ENCODE results near the gene NCBP2.

The NCBP2 gene

DNA sequence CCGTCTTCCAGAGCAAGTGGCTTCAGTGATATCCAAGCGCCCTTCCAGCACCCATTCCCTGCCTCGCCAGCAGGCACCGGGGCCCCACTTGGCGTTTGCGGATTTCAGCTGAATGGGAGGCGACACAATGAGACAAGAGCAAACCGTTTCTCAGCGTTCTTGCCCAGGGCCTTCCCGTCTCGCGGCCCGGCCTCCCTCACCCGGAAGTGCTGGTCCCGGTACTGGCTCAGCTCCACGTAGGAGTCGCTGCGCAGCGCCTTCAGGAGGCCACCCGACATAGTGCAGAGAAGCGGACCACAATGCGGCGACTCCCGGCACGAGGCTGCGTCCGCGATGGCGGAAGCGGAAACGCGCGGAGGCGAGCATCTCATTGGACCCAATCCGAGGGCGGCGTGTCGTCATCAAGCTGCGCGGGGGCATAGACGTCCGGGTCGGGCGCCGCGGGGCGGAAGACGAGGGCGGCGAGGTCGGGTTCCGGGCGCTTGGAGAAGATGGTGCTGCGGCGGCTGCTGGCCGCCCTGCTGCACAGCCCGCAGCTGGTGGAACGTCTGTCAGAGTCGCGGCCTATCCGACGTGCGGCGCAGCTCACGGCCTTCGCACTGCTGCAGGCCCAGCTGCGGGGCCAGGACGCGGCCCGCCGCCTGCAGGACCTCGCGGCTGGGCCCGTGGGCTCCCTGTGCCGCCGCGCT, at the start of gene NCBP2:
TSS of gene NCBP2 (minus strand) at position 303 of the 689 bp plus-strand sequence. CDS start at position 278, 25 bp downstream.
- peak; percentile 90 for DNase-seq

DNA sequence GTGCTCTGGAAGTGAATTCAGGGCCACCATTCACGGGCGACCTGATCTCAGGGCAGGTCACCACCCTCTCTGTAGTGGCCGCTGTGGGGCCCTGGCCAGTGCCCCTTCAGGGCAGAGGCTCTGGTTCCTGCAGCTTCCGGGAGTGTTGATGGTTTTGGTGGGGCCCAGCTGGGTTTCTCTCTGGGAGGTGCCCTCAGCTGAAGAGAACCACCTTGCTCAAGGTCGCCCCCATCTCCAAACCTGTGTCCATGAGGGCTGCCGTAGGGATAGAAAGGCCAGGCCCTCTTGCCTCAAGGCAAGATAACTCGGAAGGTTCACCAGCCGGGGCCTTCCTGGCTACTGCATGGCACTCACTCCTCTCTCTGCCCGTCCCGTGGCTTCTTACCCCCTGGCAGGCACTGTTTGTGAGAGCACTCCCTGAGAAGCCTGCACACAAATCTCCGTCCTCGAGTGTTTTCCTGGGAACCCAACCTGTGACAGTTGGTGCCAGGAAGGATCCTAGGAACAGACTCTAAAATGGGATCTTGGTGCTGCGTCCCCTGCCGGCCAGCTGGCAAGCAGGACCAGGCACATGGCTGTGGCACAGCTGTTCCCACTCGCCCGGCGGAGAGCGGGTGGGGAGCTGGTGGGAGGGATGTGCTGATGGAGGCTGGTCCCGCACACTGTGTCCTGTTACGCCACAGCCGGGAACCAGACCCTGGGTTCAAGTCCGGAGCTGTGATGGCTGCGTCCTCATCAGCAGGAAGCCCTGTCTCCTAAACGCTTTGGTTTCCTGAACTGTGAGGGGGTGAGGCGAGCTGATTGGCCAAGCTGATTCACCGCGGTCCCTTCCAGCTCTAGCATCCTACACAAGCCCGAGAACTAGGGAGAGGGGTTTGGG, 49.5 kb upstream of the NCBP2 start:
- no peak for DNase-seq

DNA sequence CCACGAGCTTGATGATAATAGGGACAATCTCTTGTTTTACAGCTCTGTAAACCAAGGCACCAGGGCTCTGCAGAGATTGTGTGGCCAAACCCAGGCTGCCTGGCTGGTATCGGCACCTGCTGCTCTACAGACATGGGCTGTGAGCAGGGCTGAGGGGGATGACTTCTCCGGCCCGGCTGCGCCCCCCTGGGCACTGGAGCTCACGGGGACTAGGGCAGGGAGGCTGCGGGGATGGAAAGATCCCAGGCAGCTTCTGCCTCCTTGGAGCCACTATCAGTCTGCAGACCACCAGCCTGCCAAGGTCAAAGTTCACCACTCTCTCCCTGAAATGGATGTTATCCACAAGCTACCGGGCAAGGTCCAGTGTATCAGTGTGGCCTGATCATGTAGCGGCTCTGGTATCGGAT, 48.3 kb upstream of the NCBP2 start:
- no peak for DNase-seq

DNA sequence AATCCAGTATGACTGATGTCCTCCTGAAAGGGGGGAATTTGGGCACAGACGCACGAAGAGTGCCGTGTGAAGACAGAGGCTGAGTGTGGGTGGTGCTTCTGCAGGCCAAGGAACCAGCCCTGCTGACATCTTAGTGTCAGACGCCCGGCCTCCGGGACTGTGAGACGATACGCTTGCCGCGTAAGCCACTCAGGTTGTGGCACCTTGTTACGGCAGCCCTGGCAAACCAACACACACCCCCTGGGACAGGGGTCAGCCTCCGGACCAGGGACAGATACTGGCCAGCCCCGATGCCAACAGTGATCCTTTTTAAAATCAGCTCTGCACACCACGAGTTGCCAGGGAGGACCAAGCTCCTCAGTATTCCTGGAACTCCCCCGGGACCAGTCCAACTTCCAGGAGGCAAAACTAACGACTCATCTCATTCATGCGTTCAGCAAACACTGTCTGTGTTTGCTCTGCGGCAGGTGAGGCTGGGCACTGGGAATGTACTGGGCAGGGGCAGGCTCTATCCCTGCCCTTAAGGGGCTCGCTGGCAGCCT, 47.5 kb upstream of the NCBP2 start:
- DNase-seq, result peak; percentile 96

DNA sequence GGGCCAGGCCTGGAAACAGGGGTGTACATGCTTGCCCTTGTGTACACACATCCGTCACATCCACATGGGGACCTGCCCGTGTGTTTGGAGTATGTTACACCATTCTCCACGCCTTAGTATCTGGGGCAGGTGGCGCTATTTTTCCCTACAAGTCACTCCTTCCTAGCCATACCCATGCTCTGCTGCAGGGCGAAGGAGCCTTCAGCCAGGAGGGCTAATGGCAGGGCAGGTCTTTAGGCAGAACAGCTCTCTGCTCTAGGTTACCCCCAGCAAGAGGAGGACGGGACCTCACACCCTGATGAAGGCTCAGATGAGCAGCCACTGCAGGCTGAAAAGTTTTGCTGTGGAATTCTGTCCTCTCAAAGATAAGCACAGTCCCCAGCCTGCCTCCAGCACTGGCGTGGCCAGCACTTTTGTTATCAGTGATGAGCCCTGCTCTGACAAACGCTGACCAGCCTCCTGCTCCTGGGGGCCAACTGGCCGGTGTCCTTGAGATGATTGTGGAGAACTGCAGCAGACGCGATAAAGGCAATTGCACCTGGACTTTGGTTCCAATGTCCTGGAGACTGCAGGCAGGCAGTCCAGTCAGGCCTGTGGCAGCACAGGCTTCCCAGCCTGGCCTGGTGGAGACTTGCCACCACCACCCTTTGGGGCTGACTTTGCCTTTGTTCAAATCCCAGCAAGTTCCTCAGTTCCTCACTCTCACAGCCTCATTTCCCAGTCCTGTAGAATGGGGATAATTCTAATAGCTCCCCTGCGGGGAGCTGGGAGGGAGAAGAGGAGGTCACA, 46.1 kb upstream of the NCBP2 start:
- DNase-seq, result peak; percentile 72

DNA sequence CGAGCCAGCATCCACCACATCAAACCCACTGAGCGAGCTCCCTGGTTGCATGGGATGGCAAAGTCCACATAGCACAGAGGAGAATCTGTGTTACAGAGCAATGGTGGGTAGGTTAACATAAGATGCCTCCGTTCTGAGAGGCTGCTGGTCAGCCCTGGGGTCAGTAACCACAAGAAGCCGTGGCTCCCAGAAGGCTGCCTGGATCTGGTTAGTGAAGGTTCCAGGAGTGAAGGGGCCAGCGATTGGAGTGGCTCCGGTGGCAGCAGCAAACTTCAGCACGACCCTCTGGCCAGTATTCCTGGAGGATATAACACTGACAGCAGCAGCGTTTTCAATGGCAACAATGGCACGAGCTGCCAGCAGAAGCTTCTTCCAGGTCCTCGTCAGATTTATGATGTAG, 44.7 kb upstream of the NCBP2 start:
- DNase-seq, result no peak

DNA sequence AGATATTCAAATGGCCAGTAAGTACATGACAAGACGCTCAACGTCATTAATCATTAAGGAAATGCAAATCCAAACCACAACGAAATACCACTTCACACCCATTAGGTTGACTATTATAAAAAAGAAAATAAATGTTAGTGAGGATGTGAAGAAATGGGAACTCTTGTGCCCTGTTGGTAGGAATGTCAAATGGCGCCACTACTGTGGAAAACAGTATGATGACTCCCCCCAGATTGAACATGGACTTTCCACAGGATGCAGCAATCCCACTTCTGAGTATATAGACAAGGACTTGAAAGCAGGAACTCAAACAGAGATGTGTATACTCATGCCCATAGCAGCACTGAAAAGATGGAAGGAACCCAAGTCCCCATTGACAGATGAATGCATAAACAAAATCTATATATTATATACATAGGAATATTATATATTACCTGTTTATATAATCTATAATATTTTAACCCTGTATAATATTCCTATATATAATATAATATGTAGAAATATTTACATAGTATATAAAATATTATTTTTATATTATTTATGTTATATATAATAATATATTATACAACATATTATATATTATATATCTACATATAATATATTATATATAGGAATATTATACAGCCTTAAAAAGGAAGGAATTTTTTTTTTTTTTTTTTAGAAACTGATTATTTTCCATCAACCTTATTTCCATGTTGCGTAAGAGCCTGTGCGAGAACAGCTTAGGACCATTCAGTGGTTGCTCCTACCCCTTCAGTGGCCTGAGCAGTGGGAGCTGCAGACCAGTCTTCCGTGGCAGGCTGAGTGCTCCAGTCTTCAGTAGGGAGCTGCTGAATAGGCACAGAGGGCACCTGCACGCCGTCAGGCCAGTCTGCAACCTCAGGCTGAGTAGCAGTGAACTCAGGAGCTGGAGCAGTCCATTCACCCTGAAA, 43.9 kb upstream of the NCBP2 start:
- DNase-seq, result no peak

DNA sequence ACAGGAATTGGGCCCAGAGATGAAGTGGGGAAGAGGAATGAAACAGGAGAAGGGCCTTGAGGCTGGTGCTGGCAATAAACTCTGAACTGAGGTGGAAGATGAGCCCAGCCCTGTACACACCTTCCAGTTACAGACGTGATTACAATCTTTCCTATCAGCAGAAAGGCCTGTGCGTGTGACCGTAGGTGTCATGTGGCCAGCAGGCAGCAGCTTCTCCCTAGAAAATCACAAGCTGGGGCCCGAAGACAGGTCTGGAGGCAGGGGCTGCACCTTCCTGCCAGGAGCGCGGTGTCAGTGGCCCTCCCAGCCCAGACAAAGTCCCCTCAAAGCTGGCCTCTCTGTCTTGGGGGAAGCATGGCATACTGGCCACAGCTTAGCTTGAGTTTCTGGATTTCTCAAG, 43.0 kb upstream of the NCBP2 start:
- no peak for DNase-seq

DNA sequence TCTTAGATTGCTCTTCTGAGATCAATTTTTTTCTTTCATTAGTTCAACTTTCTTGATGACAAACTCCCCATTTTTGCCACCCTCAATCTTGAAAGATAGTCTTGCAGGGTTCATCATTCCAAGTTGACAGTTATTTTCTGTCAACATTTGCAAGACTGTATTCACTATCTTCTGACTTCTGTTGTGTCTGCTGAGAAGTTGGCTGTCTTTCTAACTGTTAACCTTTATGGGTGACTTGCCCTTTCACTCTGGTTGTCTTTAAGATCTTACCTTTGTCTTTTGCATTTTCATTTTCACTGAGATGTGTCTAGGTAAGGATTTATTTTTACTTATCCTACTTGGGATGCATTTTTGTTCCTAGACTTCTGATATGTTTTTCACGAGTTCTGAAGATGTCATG, 40.9 kb upstream of the NCBP2 start:
- no peak for DNase-seq

DNA sequence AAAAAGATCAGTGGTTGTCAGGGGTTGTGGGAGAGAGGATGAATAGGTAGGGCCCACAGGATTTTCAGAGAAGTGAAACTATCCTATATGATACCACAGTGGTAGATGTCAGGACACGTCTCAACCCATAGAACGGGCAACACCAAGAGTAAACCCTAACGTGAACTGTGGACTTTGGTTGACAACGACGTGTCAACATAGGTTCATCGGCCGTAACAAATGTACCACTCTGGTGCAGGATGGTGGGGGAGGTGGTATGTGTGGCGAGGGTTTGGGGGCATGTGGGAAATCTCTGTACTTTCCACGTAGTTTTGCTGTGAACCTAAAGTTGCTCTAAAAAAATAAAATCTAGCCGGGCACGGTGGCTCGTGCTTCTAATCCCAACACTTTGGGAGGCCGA, 39.3 kb upstream of the NCBP2 start:
- DNase-seq, result no peak

DNA sequence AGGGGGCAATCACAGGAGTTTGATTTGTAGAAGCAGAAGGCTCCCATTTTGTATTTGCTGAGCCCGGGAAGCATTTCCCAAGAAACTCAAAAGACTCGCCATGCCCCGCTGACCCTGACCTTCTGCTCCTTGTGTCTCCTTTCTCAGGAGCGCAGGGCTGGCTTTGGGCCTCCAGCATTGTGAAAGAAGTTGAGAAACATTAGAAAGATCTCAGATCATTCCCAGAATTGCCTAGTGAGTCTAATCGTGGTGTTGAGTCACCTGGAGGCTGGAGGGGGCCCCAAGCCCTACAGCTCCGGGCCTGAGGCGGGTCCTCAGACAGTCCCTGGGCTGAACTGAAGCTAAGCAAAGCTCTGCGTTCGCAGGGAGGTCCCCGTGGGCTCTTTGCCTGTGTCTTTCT, 37.2 kb upstream of the NCBP2 start:
- DNase-seq, result no peak

DNA sequence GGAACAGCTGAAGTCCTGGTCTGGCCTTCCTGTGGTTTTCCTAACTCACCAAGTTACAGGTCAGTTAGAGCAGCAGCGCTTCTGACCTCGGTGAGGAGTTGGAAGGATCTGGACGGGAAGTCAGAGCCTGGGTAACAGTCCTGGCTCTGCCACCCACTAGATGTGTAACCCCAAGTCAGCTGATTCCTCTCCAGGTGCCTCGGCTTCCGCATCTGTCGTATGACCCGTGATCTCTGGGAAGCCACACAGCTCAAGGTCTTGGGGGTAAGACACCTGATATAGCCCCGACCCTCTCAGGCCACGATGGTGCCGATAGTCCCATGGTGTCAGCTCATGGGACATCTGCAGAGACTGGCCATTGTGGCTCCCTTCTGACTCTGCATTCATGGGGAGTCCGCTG, 34.6 kb upstream of the NCBP2 start:
- no peak for DNase-seq

DNA sequence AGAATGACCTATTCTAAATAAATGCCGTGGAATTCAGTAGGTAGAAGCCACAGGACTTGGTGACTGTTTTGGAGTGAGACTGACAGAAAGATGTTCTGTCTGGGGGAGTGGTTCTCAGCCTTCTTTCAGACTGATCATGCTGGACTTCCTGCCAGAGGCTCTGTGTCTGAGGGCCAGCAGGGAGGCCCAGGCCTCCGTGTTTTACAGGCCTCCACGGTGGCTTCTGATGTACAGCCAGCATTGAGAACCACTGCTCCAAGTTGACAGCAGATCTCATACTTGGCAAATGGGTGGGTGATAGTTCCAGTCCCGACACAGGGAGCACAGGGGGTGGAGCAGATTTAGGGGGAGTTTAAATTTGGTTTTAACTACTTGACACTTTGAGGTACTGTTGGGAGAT, 33.0 kb upstream of the NCBP2 start:
- no peak for DNase-seq

DNA sequence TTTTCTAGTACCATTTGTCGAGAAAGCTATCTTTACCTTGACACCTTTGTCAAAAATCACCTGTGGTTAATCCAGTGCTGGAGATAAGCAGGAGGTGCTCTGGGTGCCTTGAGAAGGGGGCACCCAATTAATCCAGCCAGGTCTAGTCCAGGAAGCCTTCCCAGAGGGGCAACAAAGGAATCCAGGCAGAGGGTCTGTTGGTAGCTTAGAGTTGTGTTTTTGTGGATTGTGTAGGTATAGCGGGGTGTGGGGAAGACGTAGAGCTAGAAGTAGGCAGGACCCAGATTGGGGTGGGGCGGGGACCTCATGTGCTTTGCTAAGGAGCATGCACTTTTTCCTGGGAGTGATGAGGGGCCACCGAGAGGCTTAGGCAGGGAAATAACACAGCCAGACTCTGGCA, 32.3 kb upstream of the NCBP2 start:
- no peak for DNase-seq

DNA sequence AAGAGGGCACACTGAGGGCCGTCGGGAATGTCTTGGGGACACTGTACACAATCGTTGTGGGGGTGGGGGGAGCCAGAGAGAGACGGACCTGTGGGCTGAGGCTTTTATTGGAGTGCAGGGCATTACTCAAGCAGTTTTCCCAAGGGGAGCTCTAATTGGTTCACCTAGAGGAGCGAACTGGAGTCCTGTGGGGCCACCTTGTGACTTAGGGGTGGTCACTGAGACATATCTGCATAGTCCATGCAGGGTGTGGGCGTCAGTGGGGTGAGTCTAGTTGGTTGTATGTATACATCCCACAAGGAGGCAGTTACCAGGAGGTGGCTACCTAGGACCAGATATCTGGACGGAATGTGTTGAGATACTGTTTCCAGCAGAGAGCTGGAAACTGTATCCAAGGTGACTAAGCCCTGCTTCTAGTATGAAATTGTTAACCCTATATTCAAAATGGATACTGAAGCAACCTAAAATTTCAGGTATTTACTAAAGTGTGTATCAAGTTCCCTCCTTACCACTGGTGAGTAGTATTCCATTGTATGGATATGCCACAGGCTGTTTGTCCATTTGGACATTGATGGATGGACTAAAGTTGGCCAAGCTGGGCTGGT, 28.9 kb upstream of the NCBP2 start:
- no peak for DNase-seq

DNA sequence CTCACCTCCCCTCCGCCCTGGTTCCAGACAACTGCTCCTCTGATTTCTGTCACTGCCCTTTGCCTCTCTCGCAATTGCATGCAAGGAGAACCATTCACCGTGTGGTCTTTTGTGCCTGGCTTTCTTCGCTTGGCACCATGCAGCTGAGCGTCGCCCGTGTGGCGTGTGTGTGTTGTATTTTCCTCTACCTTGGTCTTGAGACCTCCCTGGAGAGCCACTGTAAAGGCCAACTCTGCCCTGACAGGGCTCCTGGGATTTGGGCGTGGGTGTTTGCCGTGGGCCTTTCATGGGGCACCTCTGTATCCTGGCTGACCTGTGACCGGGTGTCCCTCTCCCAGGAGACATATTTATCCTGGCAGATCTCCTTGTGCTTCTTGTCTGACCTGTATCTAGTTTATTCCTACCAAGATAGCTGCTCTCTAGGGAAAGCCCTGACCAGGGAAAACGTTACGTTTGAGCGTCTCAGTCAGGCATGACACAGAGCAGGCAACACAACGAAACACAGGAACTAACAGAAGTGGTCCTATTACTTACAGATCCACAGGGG, 28.3 kb upstream of the NCBP2 start:
- DNase-seq, result no peak

DNA sequence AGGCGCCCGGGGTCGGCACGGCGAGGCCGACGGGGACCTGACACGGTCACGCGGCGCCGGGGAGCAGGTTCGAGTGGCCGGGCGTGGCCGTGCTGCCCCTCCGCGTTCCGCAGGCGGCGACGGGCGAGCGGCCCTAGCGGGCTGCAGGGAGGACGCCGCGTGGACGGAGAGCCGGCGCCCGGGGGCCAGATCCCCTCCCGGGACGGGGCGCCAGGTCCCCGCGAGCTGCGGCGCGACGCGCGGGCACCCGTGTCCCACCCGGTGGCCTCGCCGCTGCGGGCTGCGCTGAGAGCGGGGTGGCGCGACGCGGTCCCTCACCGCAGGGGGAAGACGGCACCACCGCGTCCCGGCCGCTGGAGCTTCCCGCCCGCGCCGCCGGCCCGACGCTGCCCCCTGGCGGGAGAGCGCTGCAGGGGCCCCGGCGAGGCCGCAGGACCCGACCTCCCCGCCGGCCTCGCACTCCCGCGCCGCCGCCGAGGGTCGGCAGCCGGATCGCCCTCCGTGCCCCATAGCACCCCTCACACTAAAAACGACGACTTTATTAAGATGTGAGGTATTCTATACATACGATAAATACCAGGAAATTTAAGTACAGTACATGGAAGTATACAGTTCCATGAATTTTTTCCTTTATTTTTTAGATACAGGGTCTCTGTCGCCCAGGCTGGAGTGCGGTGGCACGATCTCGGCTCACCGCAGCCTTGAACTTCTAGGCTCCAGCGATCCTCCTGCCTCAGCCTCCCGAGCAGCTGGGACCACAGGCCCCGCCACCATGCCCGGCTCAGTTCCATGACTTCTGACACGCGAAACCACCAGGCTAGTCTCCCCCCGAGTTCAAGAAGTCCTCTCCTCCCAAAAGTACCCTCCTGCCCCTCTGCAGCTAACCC, 27.6 kb upstream of the NCBP2 start:
- no peak for DNase-seq

DNA sequence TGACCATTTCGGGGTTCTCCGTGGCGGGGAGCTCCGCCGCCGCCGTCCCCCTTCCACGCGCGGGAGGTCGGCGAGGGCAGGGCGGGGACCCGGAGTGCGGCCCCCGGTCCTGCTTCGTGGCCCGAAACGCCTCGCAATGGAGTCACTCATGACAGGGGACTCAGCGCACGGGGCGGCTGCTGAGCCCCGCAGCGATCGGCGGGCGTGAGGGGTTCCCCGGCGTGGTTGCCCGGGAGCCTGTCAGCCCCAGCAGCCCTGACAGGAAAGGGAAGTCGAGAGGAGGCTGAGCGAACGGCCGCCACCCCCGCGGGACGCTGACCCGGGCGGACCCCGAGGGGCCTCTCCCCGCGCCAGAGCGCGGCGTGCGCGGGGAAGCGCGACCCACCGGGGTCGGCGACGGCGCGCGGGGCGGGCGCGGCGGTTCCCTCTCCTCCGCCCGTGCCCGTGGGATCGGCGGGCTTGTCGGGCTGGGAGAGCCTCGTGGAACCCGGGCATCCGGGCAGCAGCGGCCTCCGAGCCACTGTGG, 26.9 kb upstream of the NCBP2 start:
- DNase-seq, result peak; percentile 29

DNA sequence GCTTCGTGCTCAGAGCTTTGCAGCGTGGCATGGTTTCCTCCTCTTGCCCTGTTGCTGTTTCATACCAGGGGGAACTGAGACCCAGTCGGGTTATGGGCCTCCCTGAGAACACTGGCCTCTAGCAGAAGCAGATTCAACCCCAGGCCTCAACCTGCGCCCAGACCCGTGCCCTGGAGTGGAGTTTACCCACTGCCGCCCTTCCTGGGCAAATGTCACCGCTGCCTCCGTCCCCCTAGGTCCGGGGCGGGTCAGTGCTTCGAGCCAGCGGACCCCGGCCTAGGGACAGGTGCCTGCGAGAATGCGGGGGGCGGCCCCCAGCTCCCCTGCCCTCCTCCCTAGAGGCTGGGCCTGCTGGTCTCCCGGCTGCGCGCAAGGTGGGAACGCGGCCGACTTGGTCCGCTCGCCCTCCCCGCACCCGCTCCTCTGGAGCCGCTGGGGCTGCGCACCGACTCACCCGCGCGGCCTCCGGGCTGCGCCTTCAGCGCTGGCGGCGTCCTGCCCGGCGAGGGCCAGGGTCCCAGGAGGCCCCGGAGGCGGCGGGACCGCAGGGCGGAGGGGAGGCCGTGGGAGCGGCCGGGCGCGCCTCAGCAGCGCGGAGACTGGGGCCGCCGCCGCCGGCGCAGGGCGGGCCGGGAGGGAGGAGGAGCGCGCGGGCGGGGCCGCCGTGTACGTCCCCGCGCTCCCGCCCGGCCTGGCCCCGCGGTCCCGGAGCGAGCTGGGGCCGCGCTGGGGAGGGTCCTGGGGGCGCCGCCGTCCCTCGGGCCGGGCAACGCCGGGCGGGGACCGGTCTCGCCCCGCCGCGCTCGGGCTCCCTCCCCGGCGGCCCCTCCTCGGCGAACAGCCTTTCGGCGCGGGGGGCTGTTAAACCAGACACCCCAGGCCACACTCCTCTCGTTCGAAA, 26.2 kb upstream of the NCBP2 start, which contains the start of gene PIGZ:
TSS of gene PIGZ (minus strand) at position 601 of the 901 bp plus-strand sequence. CDS start 16,802 bp downstream, outside the sequence.
- DNase-seq, result no peak

All from NCI-H526 treated with DMSO at 0.1 percent for 48 hours (cell line).